Activated naive CD4-positive, alpha-beta T cell treated with anti-CD3 and anti-CD28 coated beads, Interleukin-2, amount 50 U/mL, for 72 hours (primary cell): Measurements from ENCODE around the gene CENPH. TPM values are rescaled to one million over a fixed set of nuclear protein-coding genes. Genes with fewer than 3 reads are reported as not detected.
"Not testable (repeated sequence)": the region's sequence is repeated elsewhere in the genome, so short reads cannot be mapped to it uniquely, and the experiment has no call there.

Experiments used
- ATAC-seq, 2 donors: fragments of 150-1000 bp; cut with Tn5 transposase; 2 replicates each; pipeline ENCODE4 v1.10.0; 2021; ENCODE audit warnings: mild to moderate bottlenecking in 2 of 2, moderate library complexity in 2 of 2
- DNase-seq, 2 donors: peaks; one replicate each; pipeline ENCODE4 v3.0.0; 2021 to 2022; ENCODE audit warnings: low spot score in 2 of 2
- H3K27ac Mint-ChIP-seq, 2 donors: one replicate each; pipeline ENCODE4 v1.8.0; 2022; ENCODE audit warnings: mild to moderate bottlenecking in 2 of 2, mixed read lengths in 2 of 2
- H3K36me3 Mint-ChIP-seq, 2 donors: one replicate each; pipeline ENCODE4 v1.8.0; 2022; ENCODE audit warnings: mixed read lengths in 2 of 2
- H3K9me3 Mint-ChIP-seq, 2 donors: one replicate each; pipeline ENCODE4 v1.8.0; 2022; ENCODE audit warnings: mixed read lengths in 2 of 2
- total RNA-seq, 2 donors: library from RNA; stranded (reverse); gene quantifications; one replicate each; pipeline ENCODE4 v1.2.3, GENCODE V29; 2022

The CENPH gene
- total RNA-seq, 2 donors from 2014 or later: 71.3 to 80.4 TPM

DNA sequence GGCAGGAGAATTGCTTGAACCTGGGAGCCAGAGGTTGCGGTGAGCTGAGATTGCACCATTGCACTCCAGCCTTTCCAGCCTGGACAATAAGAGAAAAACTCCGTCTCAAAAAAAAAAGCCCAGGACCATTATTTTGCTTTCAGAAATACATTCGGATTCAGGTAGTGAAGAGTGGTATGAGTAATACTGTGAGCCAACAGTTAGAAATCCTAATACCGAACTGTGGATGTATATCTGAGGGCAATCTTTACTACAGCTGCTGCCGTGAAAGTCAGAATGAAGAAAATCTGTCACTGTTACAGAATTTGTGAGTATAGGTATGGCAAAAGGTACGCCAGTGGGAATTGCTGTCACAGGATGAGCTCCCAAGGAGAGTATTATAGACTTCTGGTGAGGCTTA, 41.9 kb downstream of the CENPH start:
- ATAC-seq (no peak), DNase-seq (no peak)
- H3K36me3 Mint-ChIP-seq: peaks cover 0 to 5% of the 10 kb centered on the region in 2 donors
- H3K27ac Mint-ChIP-seq: no peak overlapping the region
- H3K9me3 Mint-ChIP-seq: no peaks in the 10 kb centered on the region

DNA sequence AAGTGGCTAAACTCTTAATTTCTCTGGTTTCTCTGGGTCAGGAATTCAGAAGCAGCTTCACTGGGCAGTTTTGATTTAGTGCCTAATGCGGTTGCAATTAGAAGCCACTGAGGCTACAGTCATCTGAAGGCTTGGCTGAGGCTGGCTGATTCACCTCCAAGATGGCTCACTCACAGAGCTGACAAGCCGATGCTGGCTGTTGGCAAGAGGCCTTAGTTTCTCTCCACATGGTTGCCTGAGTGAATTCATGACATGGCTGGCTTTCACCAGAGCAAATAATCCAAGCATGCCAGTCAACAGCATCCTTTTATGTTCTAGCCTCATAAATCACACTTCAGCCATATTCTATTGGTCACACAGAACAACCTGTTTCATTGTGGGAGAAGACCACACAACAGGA, 42.5 kb downstream of the CENPH start:
- no peaks in the 10 kb centered on the region for H3K9me3 Mint-ChIP-seq
- peaks cover 2 to 6% of the 10 kb centered on the region in 2 donors for H3K36me3 Mint-ChIP-seq
- H3K27ac Mint-ChIP-seq: no peak overlapping the region
- ATAC-seq (no peak), DNase-seq (no peak)

DNA sequence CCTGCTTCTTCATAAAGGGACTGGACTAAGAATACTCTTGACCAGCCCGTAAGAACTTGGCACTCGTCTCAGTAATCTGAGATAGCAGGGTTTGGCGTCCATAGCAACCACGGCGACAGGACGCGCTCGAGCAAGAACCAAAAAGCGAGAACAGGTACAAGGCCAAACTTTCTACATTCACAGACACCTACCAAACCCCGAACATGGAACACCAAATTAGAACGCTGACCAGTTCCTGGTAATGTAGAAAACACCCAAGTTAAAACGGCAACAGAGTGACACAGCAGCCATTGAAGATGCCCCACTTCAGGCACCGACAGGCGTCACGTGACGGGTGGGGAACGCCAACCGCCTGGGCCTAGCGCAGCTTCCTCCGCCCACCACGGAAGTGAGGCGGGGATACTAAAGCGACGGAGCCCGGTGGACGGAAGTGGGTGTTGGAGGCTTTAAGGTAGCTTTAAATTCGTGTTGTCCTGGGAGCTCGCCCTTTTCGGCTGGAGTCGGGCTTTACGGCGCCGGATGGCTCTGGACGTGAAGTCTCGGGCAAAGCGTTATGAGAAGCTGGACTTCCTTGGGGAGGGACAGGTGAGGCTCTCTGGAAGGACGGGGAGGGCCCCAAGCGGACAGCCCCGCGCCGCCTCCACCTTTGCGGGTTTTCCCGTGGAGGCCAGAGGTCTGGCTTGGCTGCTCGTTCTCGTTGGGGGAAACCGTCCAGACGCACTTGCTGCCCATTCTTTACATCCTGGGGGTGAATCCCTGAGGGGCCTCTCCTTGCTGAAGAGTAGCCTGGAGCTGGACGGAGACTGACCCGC, 45.3 kb downstream of the CENPH start, which contains the start of gene CDK7:
TSS of gene CDK7 (plus strand) at position 430 of the 812 bp plus-strand sequence. CDS start at position 520, 90 bp downstream.
- Mint-ChIP-seq H3K9me3 (no peaks in the 10 kb centered on the region), H3K36me3 (peaks cover 15% of the 10 kb centered on the region in 2 donors), H3K27ac (peak within 1 kb of the TSS; percentile 74 to 94)
- ATAC-seq (peak; percentile 100), DNase-seq (peak; percentile 91 to 93)

DNA sequence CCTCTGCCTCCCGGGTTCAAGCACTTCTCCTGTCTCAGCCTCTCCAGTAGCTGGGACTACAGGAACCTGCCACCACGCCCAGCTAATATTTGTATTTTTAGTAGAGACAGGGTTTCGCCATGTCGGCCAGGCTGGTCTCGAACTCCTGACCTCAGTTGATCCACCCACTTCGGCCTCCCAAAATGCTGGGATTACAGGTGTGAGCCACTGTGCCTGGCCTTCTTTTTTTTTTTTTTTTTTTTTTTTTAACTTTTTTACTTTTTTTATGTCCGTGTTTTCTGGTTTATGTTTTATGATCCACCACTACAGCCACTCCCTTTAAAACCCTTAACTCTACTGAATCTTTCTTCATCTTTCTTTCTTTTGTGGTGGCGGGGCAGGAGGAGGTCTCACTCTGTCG, 47.4 kb downstream of the CENPH start:
- H3K9me3 Mint-ChIP-seq, ATAC-seq, DNase-seq: not testable (repeated sequence)
- Mint-ChIP-seq H3K36me3 (peaks cover 21 to 32% of the 10 kb centered on the region in 2 donors), H3K27ac (peak overlapping the region in 1 of 2 donors; percentile 79)

DNA sequence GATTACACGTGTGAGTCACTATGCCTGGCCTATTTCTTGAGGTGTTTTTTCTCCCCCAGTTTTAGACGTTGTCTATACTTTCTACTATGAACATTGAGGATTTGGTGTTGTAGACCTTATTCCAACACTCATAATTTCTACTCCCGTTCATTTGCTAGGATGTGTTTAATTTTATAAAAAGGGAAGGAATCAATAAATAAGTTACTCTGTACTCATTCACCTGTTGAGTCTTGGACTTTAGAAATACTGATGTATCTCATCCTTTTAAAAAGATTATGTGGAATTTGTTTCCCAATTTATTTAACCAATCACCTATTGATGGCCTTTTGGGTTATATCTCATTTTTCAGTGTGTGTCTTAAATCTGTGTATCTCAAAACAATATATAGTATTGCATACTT, 48.5 kb downstream of the CENPH start:
- Mint-ChIP-seq H3K27ac (no peak overlapping the region), H3K9me3 (no peaks in the 10 kb centered on the region), H3K36me3 (peaks cover 28 to 41% of the 10 kb centered on the region in 2 donors)
- DNase-seq (no peak), ATAC-seq (no peak)

DNA sequence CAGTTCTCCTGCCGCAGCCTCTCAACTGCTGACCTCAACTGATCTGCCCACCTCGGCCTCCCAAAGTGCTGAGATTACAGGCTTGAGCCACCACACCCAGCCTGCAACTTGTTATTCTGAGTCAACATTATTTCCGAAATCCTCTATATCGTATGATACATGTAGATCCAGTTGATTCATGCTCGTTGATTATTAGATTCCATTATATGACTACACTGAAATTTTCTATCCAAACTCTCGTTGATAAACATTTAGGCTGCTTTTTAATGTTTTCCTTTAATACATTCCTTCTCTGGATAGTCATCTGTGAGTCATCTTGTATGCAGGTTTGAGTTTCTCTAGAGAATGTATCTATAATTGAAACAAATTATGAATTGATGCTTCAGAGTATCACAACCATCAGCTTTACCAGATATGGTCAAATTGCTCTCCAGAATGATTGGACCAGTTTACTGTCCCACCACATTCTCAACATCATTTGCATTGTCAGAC, 49.4 kb downstream of the CENPH start:
- no peak for ATAC-seq
- no peak for DNase-seq
- H3K36me3 Mint-ChIP-seq: peaks cover 28 to 41% of the 10 kb centered on the region in 2 donors

DNA sequence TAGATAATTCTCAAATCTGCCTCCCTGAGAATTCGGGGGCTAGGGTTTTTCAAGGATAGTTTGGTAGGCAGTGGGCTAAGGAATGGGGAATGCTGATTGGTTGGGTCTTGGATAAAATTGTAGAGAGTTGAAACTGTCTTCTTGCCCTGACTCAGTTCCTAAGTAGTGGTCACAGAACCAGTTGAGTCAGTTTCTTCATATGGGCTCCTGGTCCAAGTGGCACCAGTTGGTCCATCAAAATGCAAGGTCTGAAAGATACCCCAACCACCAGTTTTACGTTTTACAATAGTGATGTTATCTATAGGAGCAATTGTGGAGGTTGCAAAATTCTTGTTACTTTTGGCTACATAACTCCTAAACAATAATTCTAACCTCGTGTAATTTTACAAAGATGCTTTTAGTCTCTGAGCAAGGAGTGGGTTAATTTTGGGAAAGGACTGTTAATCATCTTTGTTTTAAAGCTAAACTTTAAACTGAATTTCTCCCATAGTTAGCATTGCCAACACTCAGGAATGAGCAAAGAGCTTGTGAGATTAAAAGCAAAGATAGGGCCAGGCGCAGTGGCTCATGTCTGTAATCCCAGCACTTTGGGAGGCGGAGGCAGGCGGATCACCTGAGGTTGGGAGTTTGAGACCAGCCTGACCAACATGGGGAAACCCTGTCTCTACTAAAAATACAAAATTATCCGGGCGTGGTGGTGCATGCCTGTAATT, 53.0 kb downstream of the CENPH start:
- no peak for ATAC-seq
- H3K36me3 Mint-ChIP-seq: peaks cover 26 to 51% of the 10 kb centered on the region in 2 donors

More for the DNA sequence above, 49.4 kb downstream of the CENPH start:
- no peaks in the 10 kb centered on the region for H3K9me3 Mint-ChIP-seq
- H3K27ac Mint-ChIP-seq: no peak overlapping the region

DNA sequence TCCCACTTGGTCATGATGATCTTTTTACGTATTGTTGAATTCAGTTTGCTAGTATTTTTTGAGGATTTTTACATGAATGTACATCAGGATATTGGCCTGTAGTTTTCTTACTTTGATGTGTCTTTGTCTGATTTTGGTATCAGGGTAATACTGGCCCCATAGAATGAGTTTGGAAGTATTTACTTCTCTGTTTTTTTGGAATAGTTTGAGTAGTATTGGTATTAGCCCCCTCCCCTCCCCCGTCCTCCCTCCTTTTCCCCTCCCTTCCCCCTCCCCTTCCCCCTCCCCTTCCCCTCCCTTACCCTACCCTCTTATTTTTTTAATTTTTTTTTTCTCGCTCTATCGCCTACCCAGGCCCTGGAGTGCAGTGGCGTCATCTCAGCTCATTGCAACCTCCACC, 55.6 kb downstream of the CENPH start:
- H3K9me3 Mint-ChIP-seq: no peaks in the 10 kb centered on the region
- no peak for ATAC-seq
- no peak for DNase-seq
- peaks cover 27 to 50% of the 10 kb centered on the region in 2 donors for H3K36me3 Mint-ChIP-seq
- no peak overlapping the region for H3K27ac Mint-ChIP-seq

More for the DNA sequence above, 53.0 kb downstream of the CENPH start:
- Mint-ChIP-seq H3K27ac (no peak overlapping the region), H3K9me3 (no peaks in the 10 kb centered on the region)
- no peak for DNase-seq

DNA sequence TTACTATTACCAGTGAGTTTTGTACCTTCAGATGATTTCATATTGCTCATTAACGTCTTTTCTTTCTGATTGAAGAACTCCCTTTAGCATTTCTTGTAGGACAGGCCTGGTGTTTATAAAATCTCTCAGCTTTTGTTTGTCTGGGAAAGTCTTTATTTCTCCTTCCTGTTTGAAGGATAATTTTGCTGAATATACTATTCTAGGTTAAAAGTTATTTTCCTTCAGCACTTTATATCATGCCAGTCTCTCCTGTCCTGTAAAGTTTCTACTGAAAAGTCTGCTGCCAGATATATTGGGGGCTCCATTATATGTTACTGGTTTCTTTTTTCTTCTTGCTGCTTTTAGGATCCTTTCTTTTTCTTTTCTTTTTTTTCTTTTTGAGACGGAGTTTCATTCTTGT, 58.6 kb downstream of the CENPH start:
- Mint-ChIP-seq H3K36me3 (peaks cover 15 to 28% of the 10 kb centered on the region in 2 donors), H3K9me3 (no peaks in the 10 kb centered on the region), H3K27ac (no peak overlapping the region)
- DNase-seq: no peak
- no peak for ATAC-seq

DNA sequence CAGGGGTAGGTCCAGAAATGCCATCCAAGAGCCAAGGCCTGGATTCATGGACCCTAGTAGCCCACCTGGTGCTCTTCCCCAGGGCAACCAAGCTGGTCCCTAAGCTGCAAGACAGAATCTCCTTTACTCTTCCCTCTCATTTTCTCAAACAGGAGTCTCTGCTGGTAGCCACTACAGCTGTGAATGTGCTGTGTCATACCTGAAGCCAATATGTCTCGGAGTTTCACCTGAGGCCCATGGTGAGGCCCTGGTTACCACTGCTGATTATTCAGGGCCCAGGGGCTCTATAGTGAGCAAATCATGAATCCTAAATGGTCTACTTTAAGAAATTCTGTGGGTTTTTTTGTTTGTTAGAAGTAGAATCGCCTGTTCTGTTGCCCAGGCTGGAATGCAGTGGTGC, 61.2 kb downstream of the CENPH start:
- peak overlapping the region; percentile 68 to 75 for H3K27ac Mint-ChIP-seq
- DNase-seq (no peak), ATAC-seq (no peak)
- H3K9me3 Mint-ChIP-seq: no peaks in the 10 kb centered on the region
- H3K36me3 Mint-ChIP-seq: peaks cover 15 to 24% of the 10 kb centered on the region in 2 donors

DNA sequence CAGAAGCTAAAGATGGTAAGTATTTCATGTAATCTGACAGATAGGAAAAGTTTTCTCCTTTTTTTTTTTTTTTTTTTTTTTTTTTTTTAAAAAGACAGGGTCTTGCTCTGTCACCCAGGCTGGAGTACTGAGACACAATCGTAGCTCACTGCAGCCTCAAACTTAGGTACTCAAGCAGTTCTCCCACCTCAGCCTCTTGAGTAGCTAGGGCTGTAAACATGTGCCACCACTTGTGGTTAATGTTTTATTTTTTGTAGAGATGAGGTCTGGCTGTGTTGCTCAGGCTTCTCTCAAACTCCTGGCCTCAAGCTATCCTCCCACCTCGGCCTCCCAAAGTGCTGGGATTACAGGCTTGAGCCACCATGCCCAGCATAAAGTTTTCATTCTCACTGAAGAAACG, 63.1 kb downstream of the CENPH start:
- Mint-ChIP-seq H3K36me3 (peaks cover 10 to 11% of the 10 kb centered on the region in 2 donors), H3K9me3 (no peaks in the 10 kb centered on the region), H3K27ac (peak overlapping the region in 1 of 2 donors; percentile 77)
- no peak for ATAC-seq
- no peak for DNase-seq

DNA sequence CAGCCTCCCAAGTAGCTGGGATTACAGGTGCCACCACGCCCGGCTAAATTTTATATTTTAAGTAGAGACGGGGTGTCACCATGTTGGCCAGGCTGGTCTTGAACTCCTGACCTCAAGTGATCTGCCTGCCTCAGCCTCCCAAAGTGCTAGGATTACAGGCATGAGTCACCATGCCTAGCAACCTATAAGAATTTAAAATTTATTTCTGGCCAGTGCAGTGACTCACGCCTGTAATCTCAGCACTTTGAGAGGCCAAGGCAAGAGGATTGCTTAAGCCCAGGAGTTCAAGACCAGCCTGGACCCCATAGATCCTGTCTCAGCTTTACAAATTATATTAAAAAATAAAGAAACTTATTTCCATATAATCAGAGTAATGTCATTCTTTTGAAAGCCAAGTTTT, 66.6 kb downstream of the CENPH start:
- H3K9me3 Mint-ChIP-seq, H3K27ac Mint-ChIP-seq, H3K36me3 Mint-ChIP-seq, ATAC-seq, DNase-seq: not testable (repeated sequence)

DNA sequence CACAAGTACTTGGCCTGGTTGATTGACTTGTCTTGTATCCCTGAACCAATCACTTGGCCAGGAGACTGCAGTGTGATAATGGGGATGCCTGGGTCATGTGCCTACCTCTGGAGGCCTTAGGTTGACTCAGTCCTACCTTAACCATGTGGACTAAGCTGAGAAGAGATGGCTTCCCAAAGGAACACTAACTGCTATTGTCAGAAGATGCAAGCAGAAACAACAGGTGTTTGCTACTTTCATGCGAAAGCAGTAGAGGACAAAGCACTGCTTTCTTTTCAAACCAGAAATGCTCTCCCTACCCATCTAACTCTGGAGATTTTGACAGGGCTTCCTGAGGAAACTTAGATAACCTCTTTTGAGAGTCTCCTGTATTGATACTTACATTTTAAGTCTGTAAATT, 68.2 kb downstream of the CENPH start:
- ATAC-seq (no peak), DNase-seq (no peak)
- Mint-ChIP-seq H3K9me3 (no peaks in the 10 kb centered on the region), H3K36me3 (peaks cover 6 to 8% of the 10 kb centered on the region in 2 donors), H3K27ac (no peak overlapping the region)

Other genes with a start within 250 kb of the CENPH start
- 10 to 100 TPM; 25.5 to 35.2 TPM for gene SLC30A5, start 95.6 kb upstream of the CENPH start, total RNA-seq
- 100 to 1,000 TPM; 220 to 262 TPM for gene CCNB1, start 22.4 kb upstream of the CENPH start, total RNA-seq
- gene CDK7, start 45.3 kb downstream of the CENPH start, total RNA-seq: 10 to 100 TPM; 39.9 to 40.2 TPM
- gene CCDC125, start 143.2 kb downstream of the CENPH start, total RNA-seq: 10 to 100 TPM; 13.3 to 16.0 TPM
- 10 to 100 TPM; 61.3 to 86.2 TPM for gene AK6, start 179.9 kb downstream of the CENPH start, total RNA-seq
- 10 to 100 TPM; 74.3 to 80.1 TPM for gene TAF9, start 179.9 kb downstream of the CENPH start, total RNA-seq
- gene RAD17, start 180.2 kb downstream of the CENPH start, total RNA-seq: 10 to 100 TPM; 25.7 to 29.7 TPM
- gene MARVELD2, start 225.5 kb downstream of the CENPH start, total RNA-seq: under 1 TPM; 0.23 to 0.39 TPM